ENCODE results near the gene UBN2. TPM values are rescaled to one million over a fixed set of nuclear protein-coding genes. Genes with fewer than 3 reads are reported as not detected.
A peak's percentile ranks its signal among the peaks of the same experiment; 100 is the strongest.
"Not testable (repeated sequence)": the region's sequence is repeated elsewhere in the genome, so short reads cannot be mapped to it uniquely, and the experiment has no call there.

Gene UBN2
- total RNA-seq, 1 donor from 2014 or later: 7.4 TPM

GRCh38 chr7:139317939-139318505 is 87.0 kb downstream of the UBN2 start:
- no peak for DNase-seq (ENCODE audit: low read depth)
- no peak overlapping the region for H3K4me3 ChIP-seq (ENCODE audit: low read depth, low read length)
- TF ChIP-seq CTCF (IDR thresholded peaks at IDR 0.05; ENCODE audit: insufficient read depth, low read length, poor library complexity, severe bottlenecking): no peak
- no peaks in the 10 kb centered on the region for H3K36me3 ChIP-seq (ENCODE audit: control insufficient read depth, insufficient read depth, low read length)
- no peaks in the 10 kb centered on the region for H3K27me3 ChIP-seq (ENCODE audit: control insufficient read depth, insufficient read depth, low read length)

GRCh38 chr7:139321071-139321745 is 90.2 kb downstream of the UBN2 start:
- H3K27me3 ChIP-seq (ENCODE audit: control insufficient read depth, insufficient read depth, low read length): no peaks in the 10 kb centered on the region
- H3K36me3 ChIP-seq (ENCODE audit: control insufficient read depth, insufficient read depth, low read length): no peaks in the 10 kb centered on the region
- no peak overlapping the region for H3K4me3 ChIP-seq (ENCODE audit: low read depth, low read length)
- DNase-seq (ENCODE audit: low read depth): no peak
- peak; percentile 36 for TF ChIP-seq CTCF (IDR thresholded peaks at IDR 0.05; ENCODE audit: insufficient read depth, low read length, poor library complexity, severe bottlenecking)

- not testable (repeated sequence) for DNase-seq (ENCODE audit: low read depth); H3K4me3 ChIP-seq (ENCODE audit: low read depth, low read length); H3K36me3 ChIP-seq (ENCODE audit: control insufficient read depth, insufficient read depth, low read length)
These were observed 93.7 kb downstream of the UBN2 start for GRCh38 chr7:139324709-139325108.

GRCh38 chr7:139328375-139328774 is 97.3 kb downstream of the UBN2 start:
- Histone ChIP-seq H3K27me3 (ENCODE audit: control insufficient read depth, insufficient read depth, low read length) (no peaks in the 10 kb centered on the region), H3K4me3 (ENCODE audit: low read depth, low read length) (no peak overlapping the region), H3K36me3 (ENCODE audit: control insufficient read depth, insufficient read depth, low read length) (no peaks in the 10 kb centered on the region)
- no peak for DNase-seq (ENCODE audit: low read depth)
- no peak for TF ChIP-seq CTCF (IDR thresholded peaks at IDR 0.05; ENCODE audit: insufficient read depth, low read length, poor library complexity, severe bottlenecking)

More at GRCh38 chr7:139324709-139325108, 93.7 kb downstream of the UBN2 start:
- not testable (repeated sequence) for H3K27me3 ChIP-seq (ENCODE audit: control insufficient read depth, insufficient read depth, low read length)

- no peaks in the 10 kb centered on the region for H3K27me3 ChIP-seq (ENCODE audit: control insufficient read depth, insufficient read depth, low read length)
- no peak overlapping the region for H3K4me3 ChIP-seq (ENCODE audit: low read depth, low read length)
- no peaks in the 10 kb centered on the region for H3K36me3 ChIP-seq (ENCODE audit: control insufficient read depth, insufficient read depth, low read length)
- no peak for TF ChIP-seq CTCF (IDR thresholded peaks at IDR 0.05; ENCODE audit: insufficient read depth, low read length, poor library complexity, severe bottlenecking)
- no peak for DNase-seq (ENCODE audit: low read depth)
These were observed 98.1 kb downstream of the UBN2 start for GRCh38 chr7:139329119-139329518.

GRCh38 chr7:139330333-139331030 is 99.4 kb downstream of the UBN2 start:
- DNase-seq (ENCODE audit: low read depth): no peak
- Histone ChIP-seq H3K36me3 (ENCODE audit: control insufficient read depth, insufficient read depth, low read length) (no peaks in the 10 kb centered on the region), H3K27me3 (ENCODE audit: control insufficient read depth, insufficient read depth, low read length) (no peaks in the 10 kb centered on the region), H3K4me3 (ENCODE audit: low read depth, low read length) (no peak overlapping the region)
- no peak for TF ChIP-seq CTCF (IDR thresholded peaks at IDR 0.05; ENCODE audit: insufficient read depth, low read length, poor library complexity, severe bottlenecking)

All from kidney epithelial cell (primary cell).